Measurements from ENCODE around the gene FAM193A.

DNA sequence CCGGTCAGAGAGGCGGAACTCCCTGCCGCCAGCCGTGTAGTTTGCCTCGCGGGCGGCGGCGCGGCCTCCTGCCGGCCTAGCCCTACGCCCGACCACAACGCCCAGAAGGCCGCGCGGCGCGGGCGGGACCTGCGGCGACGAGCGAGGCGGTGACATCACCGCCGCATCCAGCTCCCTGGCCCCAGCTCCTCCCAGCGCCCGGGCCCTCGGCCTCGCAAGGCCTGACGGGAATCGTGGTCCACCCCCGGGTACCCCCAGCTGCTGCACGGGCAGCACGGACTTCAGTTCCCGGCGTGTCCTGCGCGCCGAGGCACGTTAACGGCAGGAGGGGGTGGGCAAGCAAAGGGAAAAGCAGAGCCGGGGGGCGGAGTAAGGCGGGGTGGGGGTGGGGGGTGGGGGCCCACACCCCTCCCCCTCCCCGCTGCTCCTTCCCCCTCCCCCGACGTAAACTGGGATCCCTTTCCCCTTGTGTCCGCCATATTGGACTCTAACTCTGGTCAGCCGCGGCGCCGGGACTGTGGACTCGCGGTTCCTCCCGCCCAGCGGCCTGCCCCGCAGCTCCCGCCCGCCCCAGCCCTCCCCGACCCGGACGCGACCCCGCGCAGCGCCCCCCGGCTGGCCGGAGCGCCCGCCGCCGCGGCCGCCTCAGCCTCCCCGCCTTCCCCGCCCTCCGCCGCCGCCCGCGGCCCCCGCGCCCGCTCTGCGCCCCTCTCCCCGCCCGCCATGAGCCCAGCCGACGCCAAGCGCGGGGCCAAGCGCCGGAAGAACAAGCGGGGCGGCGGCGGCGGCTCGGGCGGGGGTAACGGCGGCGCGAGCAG lies at the start of gene FAM193A:
- TF ChIP-seq GATA1 (IDR thresholded peaks at IDR 0.05; ENCODE audit: low read depth, low read length) (no peak), POLR2A (IDR thresholded peaks at IDR 0.05; ENCODE audit: low read length) (peak; percentile 60)

Data from erythroblast (primary cell).